ENCODE measurements around the gene HBM.
"Not testable (repeated sequence)": the region's sequence is repeated elsewhere in the genome, so short reads cannot be mapped to it uniquely, and the experiment has no call there.

Gene HBM

DNA sequence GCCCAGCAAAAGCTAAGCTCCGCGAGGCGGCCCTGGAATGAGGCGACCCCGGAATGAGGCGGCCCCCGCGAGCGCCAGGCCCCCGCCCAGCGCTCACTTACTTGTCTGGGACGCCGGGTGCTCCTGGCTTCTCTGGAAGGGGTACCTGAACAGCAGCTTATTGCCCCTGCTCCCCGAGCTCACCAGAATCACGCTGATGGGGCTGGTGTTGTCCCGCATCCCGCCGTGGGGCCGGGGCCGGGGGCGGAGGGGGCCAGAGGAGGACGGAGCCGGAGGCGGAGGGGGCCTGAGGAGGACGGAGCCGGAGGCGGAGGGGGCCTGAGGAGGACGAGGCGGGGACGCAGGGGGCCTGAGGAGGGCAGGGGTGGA, 27.7 kb upstream of the HBM start:
- peak overlapping the region; percentile 85 to 89 for H3K4me3 Mint-ChIP-seq
- peak overlapping the region; percentile 78 to 81 for H3K27ac Mint-ChIP-seq
- DNase-seq (peak; percentile 44 to 45), ATAC-seq (peak; percentile 39)
- peaks cover 48% of the 10 kb centered on the region for H3K4me1 Mint-ChIP-seq
- H3K27me3 Mint-ChIP-seq = peaks cover under 1% of the 10 kb centered on the region
- H3K9me3 Mint-ChIP-seq = no peaks in the 10 kb centered on the region

DNA sequence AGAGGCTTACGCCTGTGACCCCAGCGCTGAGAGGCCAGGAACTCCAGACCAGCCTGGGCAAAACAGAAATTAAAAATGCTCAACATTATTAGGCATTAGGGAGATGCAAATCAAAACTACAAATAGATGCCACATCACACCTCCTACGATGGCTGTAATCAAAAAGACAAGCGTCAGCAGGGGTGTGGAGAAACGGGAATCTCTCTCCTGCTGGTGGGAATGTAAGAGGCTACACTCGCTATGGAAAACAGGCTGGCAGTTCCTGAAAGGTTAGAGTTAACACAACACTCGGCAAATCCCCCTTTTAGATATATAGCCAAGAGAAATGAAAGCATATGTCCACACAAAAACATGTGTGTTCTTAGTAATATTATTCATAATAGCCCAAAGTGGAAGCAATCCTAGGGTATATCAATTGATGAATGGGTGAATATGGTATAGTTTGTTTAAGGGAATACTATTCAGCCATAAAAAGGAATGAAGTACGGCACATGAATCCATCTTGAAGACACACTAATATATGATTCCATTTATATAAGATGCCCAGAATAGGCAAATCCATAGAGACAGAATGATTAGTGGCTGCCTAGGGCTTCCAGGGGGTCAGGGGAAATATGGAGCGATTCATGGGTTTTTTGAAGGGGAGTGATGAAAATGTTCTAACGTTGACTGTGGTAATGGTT, 25.5 kb upstream of the HBM start:
- Mint-ChIP-seq H3K27ac (no peak overlapping the region), H3K9me3 (no peaks in the 10 kb centered on the region), H3K4me3 (no peak overlapping the region), H3K4me1 (peaks cover 25% of the 10 kb centered on the region), H3K27me3 (peaks cover 21% of the 10 kb centered on the region)
- ATAC-seq (no peak), DNase-seq (no peak)

- H3K27ac Mint-ChIP-seq = no peak overlapping the region
- H3K4me3 Mint-ChIP-seq = no peak overlapping the region
- peaks cover 21% of the 10 kb centered on the region for H3K27me3 Mint-ChIP-seq
- DNase-seq = no peak
- peaks cover 13% of the 10 kb centered on the region for H3K4me1 Mint-ChIP-seq
- ATAC-seq = no peak
- H3K9me3 Mint-ChIP-seq = no peaks in the 10 kb centered on the region
These were observed 23.3 kb upstream of the HBM start for GRCh38 chr16:142405-142967.

DNA sequence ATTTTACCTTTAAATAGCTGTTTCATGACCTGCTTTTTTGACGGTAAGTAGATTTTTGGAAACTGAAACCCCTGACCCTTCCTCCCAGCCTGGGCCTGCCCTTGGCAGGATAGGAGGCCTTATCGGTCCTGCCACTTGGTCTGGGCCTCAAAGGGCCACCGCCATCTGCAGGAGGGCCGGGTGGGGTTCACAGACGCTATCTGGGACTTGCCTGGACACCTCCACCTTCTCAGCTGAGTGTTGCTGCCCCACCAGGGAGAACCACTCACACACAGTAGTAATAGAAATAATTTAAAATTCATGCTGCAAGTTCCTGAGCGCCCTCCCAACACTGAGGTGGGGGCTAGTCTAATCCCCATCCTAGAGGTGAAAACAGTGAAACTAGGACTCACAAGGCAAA, 22.7 kb upstream of the HBM start:
- Mint-ChIP-seq H3K27me3 (peaks cover 21% of the 10 kb centered on the region), H3K9me3 (no peaks in the 10 kb centered on the region), H3K4me3 (no peak overlapping the region), H3K27ac (no peak overlapping the region), H3K4me1 (peaks cover 7% of the 10 kb centered on the region)
- DNase-seq = no peak
- ATAC-seq = no peak

GRCh38 chr16:143456-143855, 22.3 kb upstream of the HBM start:
- no peaks in the 10 kb centered on the region for H3K9me3 Mint-ChIP-seq
- H3K27me3 Mint-ChIP-seq = peaks cover 21% of the 10 kb centered on the region
- H3K4me1 Mint-ChIP-seq = peaks cover 6% of the 10 kb centered on the region
- DNase-seq (no peak), ATAC-seq (no peak)
- peak overlapping the region in 1 of 2 donors; percentile 13 for H3K27ac Mint-ChIP-seq
- H3K4me3 Mint-ChIP-seq = no peak overlapping the region

- no peak for DNase-seq
- Mint-ChIP-seq H3K27me3 (peaks cover 33% of the 10 kb centered on the region), H3K4me1 (no peaks in the 10 kb centered on the region), H3K27ac (peak overlapping the region in 1 of 2 donors; percentile 3), H3K4me3 (no peak overlapping the region), H3K9me3 (no peaks in the 10 kb centered on the region)
- ATAC-seq = no peak
These were observed 21.0 kb upstream of the HBM start for GRCh38 chr16:144797-145252.

- H3K9me3 Mint-ChIP-seq = no peaks in the 10 kb centered on the region
- DNase-seq (no peak), ATAC-seq (no peak)
- H3K27ac Mint-ChIP-seq = no peak overlapping the region
- peaks cover 48% of the 10 kb centered on the region for H3K27me3 Mint-ChIP-seq
- no peaks in the 10 kb centered on the region for H3K4me1 Mint-ChIP-seq
- H3K4me3 Mint-ChIP-seq = no peak overlapping the region
These were observed 19.1 kb upstream of the HBM start for GRCh38 chr16:146646-147045.

DNA sequence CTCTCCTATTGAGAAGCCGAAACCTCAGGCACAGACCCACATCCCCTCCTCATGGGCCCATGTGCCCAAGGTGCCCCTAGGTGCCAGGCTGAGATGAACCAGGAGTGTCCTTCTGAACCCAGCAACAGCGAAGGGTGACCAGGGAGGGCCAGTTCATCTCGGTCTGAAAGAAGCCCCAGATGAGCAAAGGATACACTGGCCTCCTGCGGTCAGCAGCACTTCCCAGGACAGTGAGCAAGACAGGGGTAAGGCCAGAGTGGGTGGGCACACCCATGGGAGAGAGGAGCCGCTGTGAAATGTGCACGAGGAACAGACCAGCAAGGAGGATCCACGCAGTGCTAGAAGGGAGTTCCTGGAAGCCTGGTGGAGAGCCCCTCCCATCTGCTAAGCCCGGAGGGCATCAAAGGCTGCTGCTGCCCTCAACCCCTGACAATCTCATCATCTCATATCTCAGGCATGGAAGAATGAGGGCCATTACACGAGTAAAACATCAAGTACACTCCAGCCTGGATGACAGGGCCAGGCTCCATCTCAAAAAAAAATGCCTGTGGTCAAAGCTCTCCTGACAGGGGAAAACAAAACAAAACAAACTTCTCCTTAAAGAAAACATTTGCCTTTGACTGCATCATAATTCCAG, 16.6 kb upstream of the HBM start:
- no peak for ATAC-seq
- H3K4me3 Mint-ChIP-seq = no peak overlapping the region
- no peaks in the 10 kb centered on the region for H3K9me3 Mint-ChIP-seq
- peaks cover 51% of the 10 kb centered on the region for H3K27me3 Mint-ChIP-seq
- DNase-seq = no peak
- H3K4me1 Mint-ChIP-seq = peaks cover 2% of the 10 kb centered on the region
- H3K27ac Mint-ChIP-seq = no peak overlapping the region

DNA sequence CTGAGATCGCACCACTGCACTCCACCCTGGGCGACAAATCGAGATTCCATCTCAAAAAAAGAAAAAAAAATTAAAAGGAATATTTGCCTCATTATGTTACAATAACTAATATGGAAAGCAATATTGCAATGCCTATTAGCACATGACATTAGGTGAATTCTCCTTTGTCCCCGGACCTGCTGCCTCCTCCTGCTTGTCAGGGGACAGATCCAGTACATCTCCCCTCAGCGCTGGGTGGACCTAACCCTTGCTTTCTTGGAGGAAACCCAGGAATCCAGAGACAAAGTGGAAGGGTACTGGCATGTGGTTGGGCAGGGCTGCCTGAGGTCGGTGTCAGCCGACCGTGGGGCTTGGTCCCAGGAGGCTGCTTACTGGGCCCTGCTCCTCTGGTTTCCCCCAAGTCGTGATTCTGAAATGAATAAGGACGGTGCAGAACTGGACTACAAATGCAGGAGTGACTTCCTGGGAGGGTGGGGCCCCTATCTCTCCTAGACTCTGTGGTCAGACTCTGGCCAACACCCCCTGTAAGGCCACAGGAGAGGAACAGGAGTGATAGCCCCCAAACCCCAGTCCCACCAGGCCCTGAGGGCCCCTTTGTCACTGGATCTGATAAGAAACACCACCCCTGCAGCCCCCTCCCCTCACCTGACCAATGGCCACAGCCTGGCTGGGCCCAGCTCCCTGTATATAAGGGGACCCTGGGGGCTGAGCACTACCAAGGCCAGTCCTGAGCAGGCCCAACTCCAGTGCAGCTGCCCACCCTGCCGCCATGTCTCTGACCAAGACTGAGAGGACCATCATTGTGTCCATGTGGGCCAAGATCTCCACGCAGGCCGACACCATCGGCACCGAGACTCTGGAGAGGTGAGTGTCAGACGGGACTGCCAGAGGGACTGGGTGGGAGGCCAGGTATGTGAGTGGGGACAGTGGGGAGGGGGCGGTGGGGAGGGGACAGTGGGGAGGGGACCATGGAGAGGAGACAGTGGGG, 13.3 kb upstream of the HBM start, which contains the start of gene HBZ:
HBZ (plus strand) TSS at position 504 of the 988 bp plus-strand sequence; CDS start at position 770, 266 bp downstream.
- Mint-ChIP-seq H3K27me3 (peaks cover 71% of the 10 kb centered on the region), H3K4me1 (peaks cover 13% of the 10 kb centered on the region), H3K27ac (no peak within 1 kb of the TSS), H3K4me3 (no peak within 1 kb of the TSS), H3K9me3 (no peaks in the 10 kb centered on the region)
- DNase-seq (no peak), ATAC-seq (peak; percentile 36)

GRCh38 chr16:153129-153521, 12.7 kb upstream of the HBM start:
- H3K27me3 Mint-ChIP-seq = peaks cover 74% of the 10 kb centered on the region
- not testable (repeated sequence) for H3K27ac Mint-ChIP-seq, H3K4me3 Mint-ChIP-seq, DNase-seq, H3K9me3 Mint-ChIP-seq
- H3K4me1 Mint-ChIP-seq = peaks cover 13% of the 10 kb centered on the region
- peak; percentile 44 for ATAC-seq

DNA sequence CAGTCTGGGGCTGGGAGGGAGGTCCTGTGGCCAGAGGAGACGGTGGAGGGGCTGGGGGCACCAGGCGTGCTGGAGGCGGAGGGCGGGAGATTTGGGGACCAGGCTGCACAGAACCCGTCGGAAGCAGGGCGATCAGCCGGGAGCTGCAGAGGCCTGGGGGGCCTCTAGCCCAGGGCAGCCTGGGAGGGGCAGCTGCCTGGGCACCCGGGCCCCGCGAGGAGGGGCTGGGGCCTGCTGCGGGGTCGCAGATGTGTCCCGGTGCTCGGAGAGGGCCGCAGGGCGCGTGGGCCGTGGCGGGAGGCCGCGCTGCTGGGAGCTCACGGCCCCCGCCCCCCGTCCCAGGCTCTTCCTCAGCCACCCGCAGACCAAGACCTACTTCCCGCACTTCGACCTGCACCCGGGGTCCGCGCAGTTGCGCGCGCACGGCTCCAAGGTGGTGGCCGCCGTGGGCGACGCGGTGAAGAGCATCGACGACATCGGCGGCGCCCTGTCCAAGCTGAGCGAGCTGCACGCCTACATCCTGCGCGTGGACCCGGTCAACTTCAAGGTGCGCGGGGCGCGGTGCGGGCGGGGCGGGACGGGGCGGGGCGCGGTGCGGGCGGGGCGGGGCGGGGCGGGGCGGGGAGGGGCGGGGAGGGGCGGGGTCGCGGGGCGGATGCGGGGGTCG, 12.1 kb upstream of the HBM start:
- ATAC-seq = peak; percentile 63
- H3K27me3 Mint-ChIP-seq = peaks cover 79% of the 10 kb centered on the region
- H3K4me3 Mint-ChIP-seq, DNase-seq, H3K9me3 Mint-ChIP-seq, H3K27ac Mint-ChIP-seq: not testable (repeated sequence)
- peaks cover 13% of the 10 kb centered on the region for H3K4me1 Mint-ChIP-seq

DNA sequence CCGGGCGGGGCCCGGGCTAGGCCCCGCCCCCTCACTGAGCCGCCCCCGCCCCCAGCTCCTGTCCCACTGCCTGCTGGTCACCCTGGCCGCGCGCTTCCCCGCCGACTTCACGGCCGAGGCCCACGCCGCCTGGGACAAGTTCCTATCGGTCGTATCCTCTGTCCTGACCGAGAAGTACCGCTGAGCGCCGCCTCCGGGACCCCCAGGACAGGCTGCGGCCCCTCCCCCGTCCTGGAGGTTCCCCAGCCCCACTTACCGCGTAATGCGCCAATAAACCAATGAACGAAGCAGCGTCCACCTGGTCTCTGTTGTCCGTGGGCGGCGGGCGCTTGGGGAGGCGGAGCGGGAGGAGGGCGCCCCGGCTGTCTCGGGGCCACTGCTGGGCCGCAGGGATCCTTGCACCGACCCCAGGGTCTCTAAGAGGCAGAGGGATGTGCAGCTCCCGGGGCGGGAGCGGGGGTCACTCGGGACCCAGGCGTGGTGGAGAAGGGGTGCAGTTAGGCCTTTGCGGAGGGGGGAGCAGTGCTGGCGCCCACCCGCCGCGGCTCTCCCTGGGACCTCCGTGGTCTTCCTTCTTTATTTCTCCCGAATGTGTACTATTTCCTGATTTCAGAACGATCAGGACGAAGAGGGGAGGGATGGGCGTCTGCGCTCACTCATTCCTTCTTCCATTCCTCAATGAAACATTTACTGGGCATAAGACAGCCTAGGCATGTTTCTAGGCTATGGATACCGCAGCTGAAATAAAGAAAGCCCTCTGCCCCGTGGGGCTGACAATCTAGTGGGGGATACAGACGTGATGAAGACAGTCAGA, 11.4 kb upstream of the HBM start:
- Mint-ChIP-seq H3K9me3 (no peaks in the 10 kb centered on the region), H3K27me3 (peaks cover 79% of the 10 kb centered on the region), H3K4me3 (peak overlapping the region; percentile 74 to 83), H3K4me1 (peaks cover 13% of the 10 kb centered on the region), H3K27ac (no peak overlapping the region)
- ATAC-seq = peak; percentile 40
- DNase-seq = no peak

DNA sequence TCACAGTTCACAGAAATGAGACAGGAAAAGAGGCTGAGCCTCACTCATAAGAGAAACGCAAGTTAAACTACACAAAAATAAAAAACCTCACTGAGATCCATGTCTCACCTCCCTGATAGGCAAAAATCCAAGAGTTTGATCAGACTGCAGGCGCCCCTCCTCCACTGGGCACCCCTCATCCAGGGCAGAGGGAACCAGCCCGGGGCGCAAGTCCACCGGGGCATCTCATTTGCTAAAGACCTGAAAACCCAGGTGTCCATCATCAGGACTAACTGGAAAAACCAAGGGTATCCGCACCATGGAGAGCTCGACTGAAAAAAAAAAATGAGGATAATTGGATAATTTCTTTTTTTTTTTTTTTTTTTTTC, 10.8 kb upstream of the HBM start:
- no peak for DNase-seq
- Mint-ChIP-seq H3K27ac (no peak overlapping the region), H3K27me3 (peaks cover 79% of the 10 kb centered on the region), H3K4me3 (peak overlapping the region; percentile 74 to 83), H3K9me3 (no peaks in the 10 kb centered on the region), H3K4me1 (peaks cover 13% of the 10 kb centered on the region)
- no peak for ATAC-seq

DNA sequence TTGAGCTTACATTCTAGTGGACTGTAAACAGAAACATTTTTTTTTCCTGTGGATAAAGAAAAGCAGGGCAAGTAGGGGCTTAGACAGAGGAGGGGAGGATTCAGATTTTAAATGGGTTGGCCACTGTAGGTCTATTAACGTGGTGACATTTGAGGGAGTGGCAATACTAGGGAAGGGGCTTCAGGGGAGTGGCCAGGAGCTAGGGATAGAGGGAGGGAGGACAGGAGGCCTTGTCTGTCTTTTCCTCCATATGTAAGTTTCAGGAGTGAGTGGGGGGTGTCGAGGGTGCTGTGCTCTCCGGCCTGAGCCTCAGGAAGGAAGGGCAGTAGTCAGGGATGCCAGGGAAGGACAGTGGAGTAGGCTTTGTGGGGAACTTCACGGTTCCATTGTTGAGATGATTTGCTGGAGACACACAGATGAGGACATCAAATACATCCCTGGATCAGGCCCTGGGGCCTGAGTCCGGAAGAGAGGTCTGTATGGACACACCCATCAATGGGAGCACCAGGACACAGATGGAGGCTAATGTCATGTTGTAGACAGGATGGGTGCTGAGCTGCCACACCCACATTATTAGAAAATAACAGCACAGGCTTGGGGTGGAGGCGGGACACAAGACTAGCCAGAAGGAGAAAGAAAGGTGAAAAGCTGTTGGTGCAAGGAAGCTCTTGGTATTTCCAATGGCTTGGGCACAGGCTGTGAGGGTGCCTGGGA, 6.5 kb upstream of the HBM start:
- DNase-seq (no peak), ATAC-seq (no peak)
- Mint-ChIP-seq H3K9me3 (no peaks in the 10 kb centered on the region), H3K27ac (no peak overlapping the region), H3K4me3 (no peak overlapping the region), H3K4me1 (peaks cover 10% of the 10 kb centered on the region), H3K27me3 (peaks cover 74% of the 10 kb centered on the region)

Measured in stimulated activated naive CD8-positive, alpha-beta T cell treated with anti-CD3 and anti-CD28 coated beads, Interleukin-15, amount 100 ng/mL, for 72 hours (primary cell).